Measurements from ENCODE around the gene AP5Z1.

DNA sequence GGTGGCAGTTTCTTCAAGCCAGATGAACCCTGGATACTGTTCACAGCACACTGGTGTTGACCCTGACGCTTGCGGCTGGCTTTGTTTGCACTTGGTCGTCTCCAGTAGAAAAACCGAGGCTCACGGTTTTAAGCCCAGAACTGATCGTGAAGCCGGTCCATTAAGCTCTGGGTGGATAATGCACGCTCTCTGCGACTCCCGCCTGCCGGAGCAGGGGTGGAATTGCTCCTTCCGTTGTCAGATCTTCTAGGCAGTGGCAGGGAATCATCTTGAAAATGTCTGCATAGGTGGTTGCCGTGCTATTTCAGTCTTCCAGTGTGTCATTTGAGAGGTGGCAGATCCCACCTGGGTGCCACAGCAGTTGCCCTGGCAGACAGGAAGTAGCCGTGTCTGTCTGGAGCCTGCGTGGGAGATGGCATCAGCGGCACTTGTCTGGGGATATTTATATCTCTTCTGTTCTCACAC lies 35.9 kb upstream of the AP5Z1 start:
- TF ChIP-seq, protein P1, sequence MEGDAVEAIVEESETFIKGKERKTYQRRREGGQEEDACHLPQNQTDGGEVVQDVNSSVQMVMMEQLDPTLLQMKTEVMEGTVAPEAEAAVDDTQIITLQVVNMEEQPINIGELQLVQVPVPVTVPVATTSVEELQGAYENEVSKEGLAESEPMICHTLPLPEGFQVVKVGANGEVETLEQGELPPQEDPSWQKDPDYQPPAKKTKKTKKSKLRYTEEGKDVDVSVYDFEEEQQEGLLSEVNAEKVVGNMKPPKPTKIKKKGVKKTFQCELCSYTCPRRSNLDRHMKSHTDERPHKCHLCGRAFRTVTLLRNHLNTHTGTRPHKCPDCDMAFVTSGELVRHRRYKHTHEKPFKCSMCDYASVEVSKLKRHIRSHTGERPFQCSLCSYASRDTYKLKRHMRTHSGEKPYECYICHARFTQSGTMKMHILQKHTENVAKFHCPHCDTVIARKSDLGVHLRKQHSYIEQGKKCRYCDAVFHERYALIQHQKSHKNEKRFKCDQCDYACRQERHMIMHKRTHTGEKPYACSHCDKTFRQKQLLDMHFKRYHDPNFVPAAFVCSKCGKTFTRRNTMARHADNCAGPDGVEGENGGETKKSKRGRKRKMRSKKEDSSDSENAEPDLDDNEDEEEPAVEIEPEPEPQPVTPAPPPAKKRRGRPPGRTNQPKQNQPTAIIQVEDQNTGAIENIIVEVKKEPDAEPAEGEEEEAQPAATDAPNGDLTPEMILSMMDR (IDR thresholded peaks at IDR 0.05; ENCODE audit: borderline replicate concordance, extremely low read depth, low read length, poor library complexity, severe bottlenecking) = no peak
- TF ChIP-seq EZH2 (IDR thresholded peaks at IDR 0.05; ENCODE audit: borderline replicate concordance, low read depth, low read length, severe bottlenecking) = no peak

All from DND-41 (cell line).